HepG2 (cell line): ENCODE results near the gene EMID1. TPM values are rescaled to one million over a fixed set of nuclear protein-coding genes. Genes with fewer than 3 reads are reported as not detected.

Source experiments
- BATF2 ChIP-seq: sonication (generic); formaldehyde crosslinking; IDR thresholded peaks from 2 replicates; pipeline ENCODE4 v1.8.0; 2022; ENCODE audit warnings: mild to moderate bottlenecking, missing genetic modification reagents, moderate library complexity
- CSRNP2 ChIP-seq: sonication (generic); formaldehyde crosslinking; conservative IDR thresholded peaks from 2 replicates; pipeline ENCODE4 v1.8.0; 2022; ENCODE audit warnings: low read depth, missing genetic modification reagents
- EED ChIP-seq: sonication (generic); formaldehyde crosslinking; IDR thresholded peaks from 2 replicates; pipeline ENCODE4 v1.5.0; 2020; ENCODE audit warnings: mild to moderate bottlenecking, missing genetic modification reagents
- MAZ ChIP-seq, 2 experiments: sonication (generic) in 1 of 2; formaldehyde crosslinking in 1 of 2; IDR thresholded peaks; 2 replicates each; pipeline versions ENCODE4 v1.5.0 to v1.6.1; 2012 to 2020; ENCODE audit warnings: low read depth in 2 of 2, mild to moderate bottlenecking in 2 of 2, borderline replicate concordance in 1 of 2, improper control_type of control experiment in 1 of 2, low read length in 1 of 2, missing genetic modification reagents in 1 of 2, moderate library complexity in 1 of 2
- MLXIP ChIP-seq: sonication (generic); formaldehyde crosslinking; IDR thresholded peaks from 2 replicates; pipeline ENCODE4 v1.9.0; 2021; ENCODE audit warnings: missing genetic modification reagents, borderline replicate concordance
- MXD1 ChIP-seq: sonication (generic); formaldehyde crosslinking; IDR thresholded peaks from 2 replicates; pipeline ENCODE4 v1.4.0; 2020; ENCODE audit warnings: mild to moderate bottlenecking, missing genetic modification reagents
- NFAT5 ChIP-seq: sonication (generic); formaldehyde crosslinking; IDR thresholded peaks from 2 replicates; pipeline ENCODE4 v1.4.0; 2020; ENCODE audit warnings: missing genetic modification reagents
- RNF2 ChIP-seq: fragments of 450-650 bp; conservative IDR thresholded peaks from 2 replicates; pipeline ENCODE4 v1.6.1; 2016; ENCODE audit warnings: low read depth
- TFDP2 ChIP-seq: sonication (generic); formaldehyde crosslinking; IDR thresholded peaks from 2 replicates; pipeline ENCODE4 v1.4.0; 2020; ENCODE audit warnings: missing genetic modification reagents
- ZC3H4 ChIP-seq: sonication (generic); formaldehyde crosslinking; IDR thresholded peaks from 2 replicates; pipeline ENCODE4 v1.4.0; 2020; ENCODE audit warnings: missing genetic modification reagents, borderline replicate concordance
- ZNF18 ChIP-seq: sonication (generic); formaldehyde crosslinking; IDR thresholded peaks from 2 replicates; pipeline ENCODE4 v1.8.0; 2022; ENCODE audit warnings: mild to moderate bottlenecking, missing genetic modification reagents; ENCODE audit not compliant: insufficient replicate concordance
- polyA plus RNA-seq, 8 experiments: library from polyadenylated mRNA; depleted of rRNA in 3 of 8; stranded (reverse) in 7 of 8; unstranded in 1 of 8; fragments of >200 nt; fragmentation: Illumina TruSeq in 4 of 8; extraction: Trizol in 4 of 8; gene quantifications; 2 replicates each; pipeline versions ENCODE4 v1.2.1 to v1.2.3, GENCODE V29; 2011 to 2016; ENCODE audit warnings: low read depth in 4 of 8, missing spikeins in 1 of 8, mixed read lengths in 1 of 8; ENCODE audit not compliant: insufficient read depth in 1 of 8
- total RNA-seq, 5 experiments: library from RNA; depleted of rRNA; stranded (reverse); fragments of >200 nt; fragmentation: Illumina TruSeq; extraction: Trizol; gene quantifications; 2 replicates each; pipeline ENCODE4 v1.2.3, GENCODE V29; 2016; ENCODE audit warnings: low read depth in 1 of 5

Gene EMID1
- total and polyA plus RNA-seq, 2 of the 13 experiments (the other 11 are each of a cell fraction or from before 2014, with no cell fraction given): 0.45 to 0.82 TPM

GRCh38 chr22:29268511-29269229, 63.0 kb downstream of the EMID1 start (continued):
- TF ChIP-seq EED (CRISPR knock-in tag) (peak; percentile 45; the same call in 1 of the 2 replicates), CSRNP2 (0 out of 2 replicates have a peak, but pooled peaks have one; percentile 78), NFAT5 (0 out of 2 replicates have a peak, but pooled peaks have one; percentile 17), MAZ (IDR thresholded peaks at IDR 0.05; ENCODE audit: borderline replicate concordance, low read depth, low read length) (no peak), MAZ (CRISPR knock-in tag; IDR thresholded peaks at IDR 0.05; ENCODE audit: low read depth) (peak; percentile 45; the same call in 1 of the 2 replicates), MLXIP (CRISPR knock-in tag) (0 out of 2 replicates have a peak, but pooled peaks have one; percentile 51), RNF2 (peak; percentile 91), ZC3H4 (CRISPR knock-in tag) (0 out of 2 replicates have a peak, but pooled peaks have one; percentile 4), MXD1 (CRISPR knock-in tag) (peak; percentile 78; the same call in 1 of the 2 replicates), BATF2 (CRISPR knock-in tag) (0 out of 2 replicates have a peak, but pooled peaks have one; percentile 45), ZNF18 (CRISPR knock-in tag) (peak; percentile 64), TFDP2 (peak; percentile 77; the same call in 1 of the 2 replicates)
